ENCODE data around the gene AKIRIN2. TPM values are rescaled to one million over a fixed set of nuclear protein-coding genes. Genes with fewer than 3 reads are reported as not detected.

Gene AKIRIN2
- total RNA-seq, 4 donors from 2014 or later = 18.8 to 29.5 (median 24.2) TPM

- no peak for TF ChIP-seq CTCF (IDR thresholded peaks at IDR 0.05)
- no peak for TF ChIP-seq POLR2A (IDR thresholded peaks at IDR 0.05)
- no peak for TF ChIP-seq EP300 (IDR thresholded peaks at IDR 0.05)
- no peak for DNase-seq (ENCODE audit: low spot score in 2 of 2)
- no peaks in the 10 kb centered on the region for H3K4me1 ChIP-seq
- peaks cover 0 to 69% (median 0%) of the 10 kb centered on the region in 3 donors for H3K36me3 ChIP-seq
- WGBS, 2 donors = 69 to 75% methylated on average over 2 of the region's 2 CpGs
- no peak overlapping the region for H3K27ac ChIP-seq
- H3K27me3 ChIP-seq = no peaks in the 10 kb centered on the region
- H3K9me3 ChIP-seq = no peaks in the 10 kb centered on the region
- no peak overlapping the region for H3K4me3 ChIP-seq
Observed at GRCh38 chr6:87628424-87628823, 73.6 kb downstream of the AKIRIN2 start.

Small RNA genes lying within 50 kb of the gene (small RNA-seq; reads per million reads assigned to genes)
- not detected for gene RF01210

Other genes starting within 250 kb of the AKIRIN2 start
- gene SLC35A1, start 229.3 kb downstream of the AKIRIN2 start, total RNA-seq = 10 to 100 TPM; 23.7 to 35.8 (median 26.3) TPM
- 10 to 100 TPM; 16.3 to 20.7 (median 18.5) TPM for gene RARS2, start 112.2 kb downstream of the AKIRIN2 start, total RNA-seq
- gene ORC3, start 112.1 kb downstream of the AKIRIN2 start, total RNA-seq = 10 to 100 TPM; 17.1 to 30.6 (median 22.3) TPM